GM12878 (cell line): ENCODE data around the gene ZNF281. TPM values are rescaled to one million over a fixed set of nuclear protein-coding genes. Genes with fewer than 3 reads are reported as not detected.

Source experiments
- ATAC-seq: fragments of 200-7000 bp; cut with Tn5 transposase; 3 replicates; pipeline ENCODE4 v1.9.1; 2020; ENCODE audit warnings: mild to moderate bottlenecking, moderate library complexity
- BruUV-seq: library from RNA; stranded (reverse); fragments of 400-500 nt; replicated peaks from 2 replicates; lab custom pipeline; 2021; lab: Mats Ljungman, UMichigan
- CTCF ChIA-PET: fragments of 300-600 bp; sonication (Branson Sonifier 250); formaldehyde crosslinking; extraction: SDS; loops from one replicate; lab custom pipeline; 2021; ENCODE audit warnings: inconsistent platforms; lab: Yijun Ruan, JAX
- POLR2A ChIA-PET: fragments of 350-600 bp; formaldehyde crosslinking; extraction: SDS; loops from one replicate; lab custom pipeline; 2021; ENCODE audit warnings: inconsistent platforms; lab: Charles Lee
- RAD21 ChIA-PET: fragments of 300-600 bp; sonication (Branson Sonifier 250); formaldehyde crosslinking; loops from one replicate; lab custom pipeline; 2023; ENCODE audit warnings: antibody characterized with exemption; ENCODE audit not compliant: unreplicated experiment; lab: Charles Lee
- SMC1A ChIA-PET: fragments of 300-600 bp; sonication (Branson Sonifier 250); formaldehyde crosslinking; loops from one replicate; lab custom pipeline; 2023; ENCODE audit not compliant: unreplicated experiment, uncharacterized antibody; lab: Charles Lee
- DNase-seq: peaks from one replicate; pipeline ENCODE4 v3.0.0-alpha.2; 2011; ENCODE audit warnings: low read depth, low spot score
- FAIRE-seq: peaks from 3 replicates; lab custom pipeline; 2011; peaks lifted over from hg19 to GRCh38; lab: Jason Lieb, UNC
- H2AFZ ChIP-seq: 2 replicates; pipeline ENCODE4 v1.6.0; 2011; ENCODE audit warnings: low read depth, low read length, control low read depth; ENCODE audit not compliant: control insufficient read depth
- H3K27ac ChIP-seq: 2 replicates; pipeline ENCODE4 v1.5.1; 2011; ENCODE audit warnings: control low read depth; ENCODE audit not compliant: control insufficient read depth, insufficient read depth
- H3K27me3 ChIP-seq, 2 experiments: replicated peaks in 1 of 2; 2 replicates each; pipeline versions ENCODE4 v1.6.0 to v1.6.1; 2011; ENCODE audit warnings: low read length in 1 of 2; ENCODE audit not compliant: control insufficient read depth in 2 of 2, insufficient read depth in 2 of 2
- H3K36me3 ChIP-seq, 2 experiments: 2 replicates each; pipeline ENCODE4 v1.5.1; 2011; ENCODE audit warnings: low read length in 1 of 2; ENCODE audit not compliant: control insufficient read depth in 2 of 2, insufficient read depth in 2 of 2
- H3K4me1 ChIP-seq: 2 replicates; pipeline ENCODE4 v1.6.1; 2011; ENCODE audit warnings: mild to moderate bottlenecking, low read length, moderate library complexity, mixed read lengths; ENCODE audit not compliant: control insufficient read depth, insufficient read depth
- H3K4me2 ChIP-seq: 2 replicates; pipeline ENCODE4 v1.6.0; 2011; ENCODE audit warnings: control low read depth; ENCODE audit not compliant: control insufficient read depth, insufficient read depth
- H3K4me3 ChIP-seq: fragments of 200-600 bp; sonication (generic); 2 replicates; pipeline ENCODE4 v1.5.1; 2016
- H3K79me2 ChIP-seq: 2 replicates; pipeline ENCODE4 v1.6.0; 2011; ENCODE audit warnings: low read length; ENCODE audit not compliant: control insufficient read depth, insufficient read depth
- H3K9ac ChIP-seq: 2 replicates; pipeline ENCODE4 v1.8.0; 2011; ENCODE audit warnings: low read length, control low read depth, mixed read lengths; ENCODE audit not compliant: control insufficient read depth, insufficient read depth
- H3K9me3 ChIP-seq: replicated peaks from 3 replicates; pipeline ENCODE4 v1.5.1; 2011; ENCODE audit warnings: mild to moderate bottlenecking, low read length; ENCODE audit not compliant: control insufficient read depth, insufficient read depth
- H4K20me1 ChIP-seq: 2 replicates; pipeline ENCODE4 v1.6.0; 2011; ENCODE audit not compliant: control insufficient read depth, insufficient read depth
- ATF7 ChIP-seq: fragments of 450-650 bp; IDR thresholded peaks from 2 replicates; pipeline ENCODE4 v1.6.1; 2016; ENCODE audit warnings: low read depth, mild to moderate bottlenecking
- HDGF ChIP-seq: fragments of 450-650 bp; IDR thresholded peaks from 2 replicates; pipeline ENCODE4 v1.6.1; 2016; ENCODE audit warnings: antibody characterized with exemption
- KDM1A ChIP-seq: fragments of 200-600 bp; sonication (generic); IDR thresholded peaks from 2 replicates; pipeline ENCODE4 v1.6.1; 2016; ENCODE audit warnings: borderline replicate concordance
- MTA3 ChIP-seq: IDR thresholded peaks from 2 replicates; pipeline ENCODE4 v1.6.1; 2012; ENCODE audit warnings: low read length, inconsistent platforms, borderline replicate concordance
- NFIC ChIP-seq: IDR thresholded peaks from 2 replicates; pipeline ENCODE4 v1.6.1; 2012; ENCODE audit warnings: low read depth, mild to moderate bottlenecking, inconsistent platforms, low read length, moderate library complexity
- SREBF2 ChIP-seq: IDR thresholded peaks from 2 replicates; pipeline ENCODE4 v1.6.1; 2012; ENCODE audit warnings: mild to moderate bottlenecking, low read length
- ZNF207 ChIP-seq: fragments of 450-650 bp; IDR thresholded peaks from 2 replicates; pipeline ENCODE4 v1.6.1; 2014; ENCODE audit warnings: antibody characterized with exemption, mild to moderate bottlenecking, borderline replicate concordance
- WGBS: methylation state at CpG from one replicate; pipeline ENCODE4 v1.1.6; 2016; ENCODE audit warnings: low lambda C conversion rate; ENCODE audit not compliant: insufficient replicate concordance, insufficient coverage; ENCODE audit errors: missing lambda C conversion rate; 5-methylcytosine and 5-hydroxymethylcytosine counted together
- in situ Hi-C: fragments of 300-500 bp; cut with MboI; formaldehyde crosslinking; loops from 9 replicates; pipeline ENCODE4 v1.14.3; 2018; ENCODE audit warnings: mixed read lengths
- intact Hi-C: fragments of 100-400 bp; cut with micrococcal nuclease; formaldehyde crosslinking; loops from one replicate; pipeline ENCODE4 v1.14.2; 2022; ENCODE audit not compliant: unreplicated experiment
- polyA plus RNA-seq, 11 experiments: library from polyadenylated mRNA; depleted of rRNA in 4 of 11; unstranded in 6 of 11; stranded (reverse) in 5 of 11; fragments of >200 nt; fragmentation: Nextera tagmentation in 4 of 11; fragmentation: Illumina TruSeq in 1 of 11; extraction: Ambion mirVana in 4 of 11; extraction: Trizol in 1 of 11; gene quantifications; 1 replicate in 1 of 11; 2 replicates in 10 of 11; pipeline versions ENCODE4 v1.2.1 to v1.2.3, GENCODE V29; 2011 to 2016; ENCODE audit warnings: inconsistent platforms in 2 of 11, missing spikeins in 2 of 11, low read depth in 1 of 11
- total RNA-seq, 4 experiments: library from RNA; depleted of rRNA in 3 of 4; stranded (reverse); fragments of >200 nt in 3 of 4; fragmentation: Illumina TruSeq in 1 of 4; extraction: Trizol in 1 of 4; gene quantifications; 2 replicates each; pipeline versions ENCODE4 v1.2.1 to v1.2.3, GENCODE V29; 2013 to 2021
- TF ChIP-seq, protein P1 (sequence below): IDR thresholded peaks from 2 replicates; pipeline ENCODE4 v1.6.1; 2011; ENCODE audit warnings: borderline replicate concordance, low read depth, mild to moderate bottlenecking, moderate library complexity, low read length; ENCODE audit not compliant: insufficient read depth, poor library complexity, severe bottlenecking
- TF ChIP-seq, protein P2 (sequence below): fragments of 450-650 bp; IDR thresholded peaks from 2 replicates; pipeline ENCODE4 v1.6.1; 2017; ENCODE audit warnings: mild to moderate bottlenecking, low read depth, inconsistent platforms; ENCODE audit not compliant: poor library complexity, severe bottlenecking
- TF ChIP-seq, protein P3 (sequence below): fragments of 450-650 bp; formaldehyde crosslinking; IDR thresholded peaks from 2 replicates; pipeline ENCODE4 v1.5.0; 2022; ENCODE audit warnings: mild to moderate bottlenecking, missing genetic modification characterization

ZNF281 gene
- total and polyA plus RNA-seq, 10 of the 15 experiments (the other 5 are each of a cell fraction or from before 2014, with no cell fraction given), result 8.3 to 21.8 (median 15.4) TPM

DNA sequence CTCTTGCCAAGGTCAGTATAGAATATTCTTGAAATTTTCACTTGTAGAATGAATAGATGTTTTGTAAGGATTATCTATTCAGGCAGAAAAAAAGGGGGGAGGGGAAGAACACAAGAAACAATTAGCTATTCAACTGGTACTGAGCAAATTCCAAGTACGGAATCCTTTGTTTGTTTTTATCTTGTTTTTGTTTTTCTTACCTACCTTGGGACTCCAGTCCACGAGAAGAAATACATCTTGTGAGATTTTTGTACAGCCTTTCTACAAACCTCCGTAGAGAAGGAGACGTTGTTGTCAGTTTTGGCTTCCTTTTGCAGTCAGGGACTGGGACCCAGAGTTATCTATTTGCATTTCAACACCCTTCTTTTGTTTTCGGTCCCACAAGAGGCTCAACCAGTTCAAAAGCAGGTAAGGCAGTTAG, 36.0 kb downstream of the ZNF281 start:
- ChIA-PET RAD21 (no interaction called here), POLR2A (interaction anchor here (0.5 kb wide), 1 partner anchor 13 kb away, joined by 6 read pairs; no protein-coding TSS in a partner anchor), SMC1A (interaction anchor here (0.9 to 2.0 kb wide), 10 partner anchors 10 to 120 kb away, joined by 3 to 7 read pairs (median 4); no protein-coding TSS in a partner anchor), CTCF (interaction anchor here (1.0 to 1.1 kb wide), 2 partner anchors 11 to 95 kb away, joined by 3 read pairs; no protein-coding TSS in a partner anchor)
- in situ Hi-C loops (no loop called here), intact Hi-C loops (no loop called here)
- Histone ChIP-seq H3K79me2 (no peaks in the 10 kb centered on the region), H3K4me1 (peaks cover 5% of the 10 kb centered on the region; the same call in 1 of the 2 replicates), H3K9me3 (no peaks in the 10 kb centered on the region), H3K4me2 (no peak overlapping the region), H3K36me3 (no peaks in the 10 kb centered on the region), H2AFZ (no peak overlapping the region), H3K9ac (no peak overlapping the region), H3K27ac (no peak overlapping the region), H3K4me3 (no peak overlapping the region), H3K27me3 (no peaks in the 10 kb centered on the region)
- ATAC-seq, result no peak
- no TSS peak for BruUV-seq
- no peak for DNase-seq
- 28% methylated on average over 5 of the region's 5 CpGs for WGBS
- TF ChIP-seq HDGF (no peak), KDM1A (no peak), SREBF2 (no peak), NFIC (no peak)
- TF ChIP-seq, protein P1, sequence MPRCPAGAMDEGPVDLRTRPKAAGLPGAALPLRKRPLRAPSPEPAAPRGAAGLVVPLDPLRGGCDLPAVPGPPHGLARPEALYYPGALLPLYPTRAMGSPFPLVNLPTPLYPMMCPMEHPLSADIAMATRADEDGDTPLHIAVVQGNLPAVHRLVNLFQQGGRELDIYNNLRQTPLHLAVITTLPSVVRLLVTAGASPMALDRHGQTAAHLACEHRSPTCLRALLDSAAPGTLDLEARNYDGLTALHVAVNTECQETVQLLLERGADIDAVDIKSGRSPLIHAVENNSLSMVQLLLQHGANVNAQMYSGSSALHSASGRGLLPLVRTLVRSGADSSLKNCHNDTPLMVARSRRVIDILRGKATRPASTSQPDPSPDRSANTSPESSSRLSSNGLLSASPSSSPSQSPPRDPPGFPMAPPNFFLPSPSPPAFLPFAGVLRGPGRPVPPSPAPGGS, result no peak
- TF ChIP-seq, all 136 proteins: peak for 0
- FAIRE-seq, result no peak
- no peaks in the 10 kb centered on the region for H4K20me1 ChIP-seq

DNA sequence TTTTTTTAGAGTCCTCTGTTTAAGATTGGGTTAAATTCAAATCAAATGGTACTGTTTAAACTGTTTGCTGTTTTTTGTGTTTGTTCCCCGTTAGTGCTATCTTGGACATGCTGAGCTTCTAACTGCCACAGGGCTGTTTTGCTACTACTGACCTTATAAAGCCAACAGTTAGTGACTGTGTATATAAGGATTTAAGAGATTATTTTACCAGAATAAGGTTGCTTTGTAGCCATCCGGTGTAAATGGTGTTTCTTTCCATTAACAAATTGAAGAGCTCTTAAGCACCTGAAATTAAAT, 37.0 kb downstream of the ZNF281 start:
- no TSS peak for BruUV-seq
- no peaks in the 10 kb centered on the region for H3K36me3 ChIP-seq
- POLR2A ChIA-PET, result interaction anchor here (0.6 kb wide), 1 partner anchor 515 kb away, joined by 3 read pairs; no protein-coding TSS in a partner anchor
- RAD21 ChIA-PET, result interaction anchor here (0.8 kb wide), 1 partner anchor 96 kb away, joined by 3 read pairs; no protein-coding TSS in a partner anchor
- no peaks in the 10 kb centered on the region for H3K79me2 ChIP-seq
- H3K27me3 ChIP-seq, result no peaks in the 10 kb centered on the region
- SMC1A ChIA-PET, result interaction anchor here (0.7 to 2.0 kb wide), 12 partner anchors 10 to 121 kb away, joined by 3 to 7 read pairs (median 4); no protein-coding TSS in a partner anchor
- CTCF ChIA-PET, result interaction anchor here (1.1 to 1.4 kb wide), 3 partner anchors 8 to 94 kb away, joined by 3 to 4 read pairs (median 4); no protein-coding TSS in a partner anchor
- no peak overlapping the region for H3K4me3 ChIP-seq
- DNase-seq (no peak), FAIRE-seq (peak; percentile 52), ATAC-seq (no peak)
- peaks cover 5% of the 10 kb centered on the region; the same call in 1 of the 2 replicates for H3K4me1 ChIP-seq
- 97% methylated on average over 2 of the region's 2 CpGs for WGBS
- H3K27ac ChIP-seq, result no peak overlapping the region
- in situ Hi-C loops, result no loop called here
- no peak overlapping the region for H3K4me2 ChIP-seq
- H2AFZ ChIP-seq, result no peak overlapping the region
- intact Hi-C loops, result no loop called here
- H4K20me1 ChIP-seq, result no peaks in the 10 kb centered on the region
- no peak overlapping the region for H3K9ac ChIP-seq
- no peaks in the 10 kb centered on the region for H3K9me3 ChIP-seq
- TF ChIP-seq, protein P2, sequence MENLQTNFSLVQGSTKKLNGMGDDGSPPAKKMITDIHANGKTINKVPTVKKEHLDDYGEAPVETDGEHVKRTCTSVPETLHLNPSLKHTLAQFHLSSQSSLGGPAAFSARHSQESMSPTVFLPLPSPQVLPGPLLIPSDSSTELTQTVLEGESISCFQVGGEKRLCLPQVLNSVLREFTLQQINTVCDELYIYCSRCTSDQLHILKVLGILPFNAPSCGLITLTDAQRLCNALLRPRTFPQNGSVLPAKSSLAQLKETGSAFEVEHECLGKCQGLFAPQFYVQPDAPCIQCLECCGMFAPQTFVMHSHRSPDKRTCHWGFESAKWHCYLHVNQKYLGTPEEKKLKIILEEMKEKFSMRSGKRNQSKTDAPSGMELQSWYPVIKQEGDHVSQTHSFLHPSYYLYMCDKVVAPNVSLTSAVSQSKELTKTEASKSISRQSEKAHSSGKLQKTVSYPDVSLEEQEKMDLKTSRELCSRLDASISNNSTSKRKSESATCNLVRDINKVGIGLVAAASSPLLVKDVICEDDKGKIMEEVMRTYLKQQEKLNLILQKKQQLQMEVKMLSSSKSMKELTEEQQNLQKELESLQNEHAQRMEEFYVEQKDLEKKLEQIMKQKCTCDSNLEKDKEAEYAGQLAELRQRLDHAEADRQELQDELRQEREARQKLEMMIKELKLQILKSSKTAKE, result no peak
- TF ChIP-seq MTA3, result no peak
- no peak for TF ChIP-seq ZNF207
- no peak for TF ChIP-seq ATF7
- TF ChIP-seq, protein P3, sequence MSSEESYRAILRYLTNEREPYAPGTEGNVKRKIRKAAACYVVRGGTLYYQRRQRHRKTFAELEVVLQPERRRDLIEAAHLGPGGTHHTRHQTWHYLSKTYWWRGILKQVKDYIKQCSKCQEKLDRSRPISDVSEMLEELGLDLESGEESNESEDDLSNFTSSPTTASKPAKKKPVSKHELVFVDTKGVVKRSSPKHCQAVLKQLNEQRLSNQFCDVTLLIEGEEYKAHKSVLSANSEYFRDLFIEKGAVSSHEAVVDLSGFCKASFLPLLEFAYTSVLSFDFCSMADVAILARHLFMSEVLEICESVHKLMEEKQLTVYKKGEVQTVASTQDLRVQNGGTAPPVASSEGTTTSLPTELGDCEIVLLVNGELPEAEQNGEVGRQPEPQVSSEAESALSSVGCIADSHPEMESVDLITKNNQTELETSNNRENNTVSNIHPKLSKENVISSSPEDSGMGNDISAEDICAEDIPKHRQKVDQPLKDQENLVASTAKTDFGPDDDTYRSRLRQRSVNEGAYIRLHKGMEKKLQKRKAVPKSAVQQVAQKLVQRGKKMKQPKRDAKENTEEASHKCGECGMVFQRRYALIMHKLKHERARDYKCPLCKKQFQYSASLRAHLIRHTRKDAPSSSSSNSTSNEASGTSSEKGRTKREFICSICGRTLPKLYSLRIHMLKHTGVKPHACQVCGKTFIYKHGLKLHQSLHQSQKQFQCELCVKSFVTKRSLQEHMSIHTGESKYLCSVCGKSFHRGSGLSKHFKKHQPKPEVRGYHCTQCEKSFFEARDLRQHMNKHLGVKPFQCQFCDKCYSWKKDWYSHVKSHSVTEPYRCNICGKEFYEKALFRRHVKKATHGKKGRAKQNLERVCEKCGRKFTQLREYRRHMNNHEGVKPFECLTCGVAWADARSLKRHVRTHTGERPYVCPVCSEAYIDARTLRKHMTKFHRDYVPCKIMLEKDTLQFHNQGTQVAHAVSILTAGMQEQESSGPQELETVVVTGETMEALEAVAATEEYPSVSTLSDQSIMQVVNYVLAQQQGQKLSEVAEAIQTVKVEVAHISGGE, result no peak
